Epithelial cell of esophagus (primary cell): Measurements from ENCODE around the gene CNTFR.
A peak's percentile ranks its signal among the peaks of the same experiment; 100 is the strongest.

Source experiments
- DNase-seq: peaks from one replicate; pipeline ENCODE4 v3.0.0; 2010; ENCODE audit warnings: low read depth
- H3K4me3 ChIP-seq: 2 replicates; pipeline ENCODE4 v1.5.1; 2011; ENCODE audit warnings: mild to moderate bottlenecking, low read length, control low read depth
- TF ChIP-seq, protein P1 (sequence below): IDR thresholded peaks from 2 replicates; pipeline ENCODE4 v1.5.1; 2011; ENCODE audit warnings: low read depth, mild to moderate bottlenecking, low read length, control low read depth, inconsistent platforms; ENCODE audit not compliant: insufficient read depth; ENCODE audit errors: missing control alignments

The CNTFR gene

DNA sequence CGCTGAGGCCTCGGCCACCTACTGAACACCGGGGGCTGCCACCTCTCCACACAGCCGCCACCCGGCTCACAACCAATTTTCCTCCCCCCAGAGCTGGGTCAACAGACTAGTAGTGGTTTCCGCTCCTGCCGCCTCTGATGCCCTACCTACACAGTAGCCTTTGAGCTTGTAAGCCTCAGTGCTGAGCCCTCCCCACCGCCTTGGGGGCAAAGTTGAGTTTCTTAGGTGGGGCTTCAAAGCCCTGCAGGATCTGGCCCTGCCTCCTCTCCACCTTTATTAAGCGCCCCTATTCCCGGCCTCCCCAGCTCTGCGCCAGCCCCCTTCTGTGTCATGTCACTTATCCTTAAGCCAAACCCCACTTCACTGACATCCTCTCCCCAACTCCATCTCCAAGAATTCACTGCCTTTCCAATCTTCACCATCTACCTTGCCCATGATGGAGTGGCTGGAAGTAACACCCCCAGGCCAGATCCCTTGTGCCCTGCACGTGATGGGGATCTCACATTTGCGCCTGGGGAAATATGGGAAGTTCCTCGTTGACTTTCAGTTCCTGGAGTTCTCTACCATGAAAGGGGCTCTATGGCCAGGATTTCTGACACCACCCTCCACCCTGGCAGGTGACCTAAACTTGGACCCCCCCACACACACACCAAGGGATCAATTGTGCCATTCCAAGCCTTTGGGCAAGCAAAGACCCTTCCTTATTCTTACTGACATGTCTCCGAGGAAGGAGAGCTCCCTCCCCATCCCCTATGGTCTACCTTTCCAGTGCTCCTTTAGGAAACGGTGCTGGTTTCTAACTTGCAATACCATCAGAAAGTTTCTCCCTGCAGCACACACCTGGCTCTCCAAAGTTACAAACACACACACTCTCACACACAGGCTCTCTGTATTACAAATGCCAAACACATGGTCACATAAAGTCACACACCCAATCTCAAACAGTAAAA, 2.7 kb upstream of the CNTFR start:
- TF ChIP-seq, protein P1, sequence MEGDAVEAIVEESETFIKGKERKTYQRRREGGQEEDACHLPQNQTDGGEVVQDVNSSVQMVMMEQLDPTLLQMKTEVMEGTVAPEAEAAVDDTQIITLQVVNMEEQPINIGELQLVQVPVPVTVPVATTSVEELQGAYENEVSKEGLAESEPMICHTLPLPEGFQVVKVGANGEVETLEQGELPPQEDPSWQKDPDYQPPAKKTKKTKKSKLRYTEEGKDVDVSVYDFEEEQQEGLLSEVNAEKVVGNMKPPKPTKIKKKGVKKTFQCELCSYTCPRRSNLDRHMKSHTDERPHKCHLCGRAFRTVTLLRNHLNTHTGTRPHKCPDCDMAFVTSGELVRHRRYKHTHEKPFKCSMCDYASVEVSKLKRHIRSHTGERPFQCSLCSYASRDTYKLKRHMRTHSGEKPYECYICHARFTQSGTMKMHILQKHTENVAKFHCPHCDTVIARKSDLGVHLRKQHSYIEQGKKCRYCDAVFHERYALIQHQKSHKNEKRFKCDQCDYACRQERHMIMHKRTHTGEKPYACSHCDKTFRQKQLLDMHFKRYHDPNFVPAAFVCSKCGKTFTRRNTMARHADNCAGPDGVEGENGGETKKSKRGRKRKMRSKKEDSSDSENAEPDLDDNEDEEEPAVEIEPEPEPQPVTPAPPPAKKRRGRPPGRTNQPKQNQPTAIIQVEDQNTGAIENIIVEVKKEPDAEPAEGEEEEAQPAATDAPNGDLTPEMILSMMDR: no peak
- no peak overlapping the region for H3K4me3 ChIP-seq
- no peak for DNase-seq

DNA sequence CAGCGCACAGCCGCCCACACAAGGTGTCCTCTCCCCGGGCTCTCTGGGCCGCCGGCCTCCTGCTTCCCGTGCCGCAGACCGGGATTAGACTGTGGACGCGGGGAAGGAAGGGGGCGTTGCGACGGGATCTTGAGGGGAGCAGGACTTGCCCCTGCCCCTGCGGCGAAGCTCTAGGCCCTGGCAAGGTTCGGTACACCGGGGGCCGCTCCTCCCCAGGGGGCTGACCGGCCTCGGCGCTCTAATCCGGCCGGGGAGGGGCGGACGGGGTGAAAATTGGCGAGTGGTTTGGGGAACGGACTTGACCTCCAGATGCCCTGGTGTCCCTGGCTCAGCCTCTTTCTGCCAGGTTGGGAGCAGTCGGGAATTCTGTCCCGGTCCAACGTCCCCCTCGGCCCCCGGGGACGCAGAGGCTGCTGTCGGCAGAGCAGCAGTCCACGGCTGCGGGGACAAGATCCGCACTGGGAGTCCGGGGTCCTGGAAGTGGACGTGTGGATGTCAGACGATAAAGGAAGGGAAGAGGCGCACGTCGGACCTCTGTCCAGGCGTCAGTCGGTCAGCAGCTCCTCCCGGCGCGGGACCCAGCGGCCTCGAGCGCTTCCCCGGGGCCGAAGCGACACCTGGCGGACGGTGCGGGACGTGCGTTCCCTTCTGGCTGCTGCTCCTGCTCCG, 1.9 kb upstream of the CNTFR start:
- peak overlapping the region; percentile 14 for H3K4me3 ChIP-seq
- DNase-seq: peak; percentile 74

DNA sequence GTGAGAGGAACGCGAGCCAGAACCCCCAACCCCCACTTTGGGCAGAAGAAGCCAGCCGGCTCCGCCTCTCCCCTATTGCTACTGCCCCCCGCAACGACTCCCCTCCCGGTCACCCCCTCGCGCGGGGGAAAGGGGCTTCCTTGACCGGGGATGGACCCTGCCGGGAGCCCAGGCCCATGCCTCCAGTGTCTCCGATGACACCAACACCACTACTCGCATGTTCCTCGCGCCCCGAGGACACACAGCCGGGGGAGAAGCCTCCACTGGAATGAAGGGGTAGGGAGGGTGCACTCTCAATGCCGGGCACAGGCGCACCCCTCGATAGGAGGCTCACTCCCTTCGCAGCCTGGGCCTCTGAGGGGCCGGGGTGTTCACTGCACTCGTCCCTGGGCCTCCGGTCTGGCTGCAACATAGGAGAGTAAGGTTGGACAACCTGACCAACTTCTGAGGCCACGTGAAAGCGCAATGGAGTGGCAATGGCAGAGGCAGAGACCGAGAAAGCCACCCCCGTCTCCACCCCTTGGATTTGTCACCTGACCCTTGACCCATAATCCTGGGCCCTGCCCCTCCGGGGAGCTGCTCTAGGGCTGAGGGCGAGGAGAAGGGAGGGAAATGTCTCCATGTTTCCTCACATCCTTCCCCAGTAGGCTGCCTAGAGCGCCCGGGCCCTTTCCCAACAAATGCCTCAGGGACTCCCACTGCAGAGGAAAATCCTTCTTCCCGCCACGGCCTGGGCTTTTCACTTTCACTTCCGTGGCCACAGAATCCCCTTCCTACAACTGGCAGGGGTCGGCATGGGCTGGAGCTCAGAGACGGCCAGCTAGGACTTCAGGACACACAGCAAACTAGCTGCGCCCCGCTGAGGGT, 1.1 kb upstream of the CNTFR start:
- peak; percentile 16 for DNase-seq
- H3K4me3 ChIP-seq: peak overlapping the region; percentile 14

More for the DNA sequence above, 1.9 kb upstream of the CNTFR start:
- TF ChIP-seq, protein P1: peak; percentile 73

DNA sequence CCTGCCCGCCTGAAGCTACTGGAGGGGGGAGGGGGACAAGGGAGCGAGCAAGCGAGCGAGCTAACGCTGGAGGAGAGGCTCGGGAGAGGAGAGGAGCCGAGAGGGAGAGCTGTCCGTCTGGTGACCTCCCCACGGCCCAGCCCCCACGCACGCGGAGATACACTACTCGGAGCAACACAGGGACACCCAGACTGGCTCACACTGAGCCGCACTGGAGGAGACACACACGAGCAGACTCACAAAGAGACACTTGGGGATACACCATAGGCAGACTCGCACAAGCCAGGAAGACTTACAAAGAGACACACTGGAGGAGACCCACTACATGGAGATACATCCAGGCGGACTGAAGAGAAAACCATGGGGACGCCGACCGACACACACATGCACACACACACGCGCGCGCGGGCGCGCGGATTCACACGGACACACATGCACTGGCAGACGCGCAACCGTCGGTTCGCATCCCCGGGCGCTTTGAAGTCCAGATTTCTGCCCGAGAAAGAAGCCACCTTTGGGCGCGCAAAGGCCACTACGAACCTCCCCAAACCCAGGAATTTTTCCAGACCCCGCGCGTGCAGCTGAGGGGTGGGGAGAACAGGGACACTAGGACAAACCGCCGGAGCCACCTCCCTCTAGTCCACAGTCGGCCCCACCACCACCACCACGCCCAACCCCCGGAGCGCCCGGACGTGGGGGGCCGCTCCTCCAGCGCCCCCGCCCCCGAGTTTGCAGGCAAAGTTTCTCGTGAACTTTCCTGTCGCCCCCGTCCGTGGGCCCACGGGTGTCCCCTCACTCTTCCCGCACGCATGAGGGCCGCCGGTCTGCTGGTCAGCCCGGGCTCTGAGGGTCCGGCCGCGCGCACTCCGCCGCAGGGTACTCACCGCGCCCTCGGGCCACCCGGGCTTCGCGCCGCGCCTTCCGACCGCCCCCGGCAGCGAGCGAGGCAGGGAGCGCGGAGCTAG, 571 bp downstream of the CNTFR start:
- TF ChIP-seq, protein P1: no peak
- no peak for DNase-seq
- no peak overlapping the region for H3K4me3 ChIP-seq

More for the DNA sequence above, 1.1 kb upstream of the CNTFR start:
- TF ChIP-seq, protein P1: no peak

DNA sequence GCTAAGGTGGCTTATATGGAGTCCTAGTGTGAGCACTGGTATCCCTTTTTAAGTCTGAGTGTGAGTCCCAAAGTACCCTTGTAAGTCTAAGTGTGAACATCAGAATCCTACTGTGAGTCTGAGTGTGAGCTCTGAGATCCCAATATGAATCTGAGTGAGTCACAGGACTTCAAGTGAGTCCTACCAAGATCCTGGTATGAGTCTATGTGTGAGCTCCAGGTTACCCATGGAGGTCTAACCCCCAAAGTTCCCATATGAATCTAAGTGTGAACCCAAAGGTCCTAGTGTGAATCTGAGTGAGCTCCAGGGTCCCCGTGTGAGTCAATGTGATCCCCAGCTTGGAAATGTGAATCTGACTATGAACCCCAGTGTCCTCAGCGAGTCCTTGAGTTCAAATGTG, 2.3 kb downstream of the CNTFR start:
- TF ChIP-seq, protein P1: no peak
- no peak for DNase-seq

More for the DNA sequence above, 2.3 kb downstream of the CNTFR start:
- no peak overlapping the region for H3K4me3 ChIP-seq
